Activated naive CD4-positive, alpha-beta T cell treated with anti-CD3 and anti-CD28 coated beads for 36 hours (primary cell): ENCODE results near the gene ARHGAP42. TPM values are rescaled to one million over a fixed set of nuclear protein-coding genes. Genes with fewer than 3 reads are reported as not detected.

Experiments
- CTCF ChIA-PET: fragments of 350-600 bp; sonication (Branson Sonifier 250); formaldehyde crosslinking; loops from one replicate; lab custom pipeline; 2021; ENCODE audit warnings: antibody characterized with exemption; lab: Charles Lee
- DNase-seq: peaks from one replicate; pipeline ENCODE4 v3.0.0-alpha.2; 2020
- H3K27ac Mint-ChIP-seq: one replicate; pipeline ENCODE4 v1.8.0; 2021; ENCODE audit warnings: mild to moderate bottlenecking, mixed read lengths
- H3K27me3 Mint-ChIP-seq: one replicate; pipeline ENCODE4 v1.8.0; 2021; ENCODE audit warnings: low read depth, mixed read lengths
- H3K36me3 Mint-ChIP-seq: one replicate; pipeline ENCODE4 v1.8.0; 2021; ENCODE audit warnings: low read depth, mixed read lengths
- H3K4me1 Mint-ChIP-seq: one replicate; pipeline ENCODE4 v1.8.0; 2021; ENCODE audit warnings: low read depth, mixed read lengths
- H3K4me3 Mint-ChIP-seq: one replicate; pipeline ENCODE4 v1.8.0; 2021; ENCODE audit warnings: mild to moderate bottlenecking, moderate library complexity, mixed read lengths
- H3K9me3 Mint-ChIP-seq: one replicate; pipeline ENCODE4 v1.8.0; 2021; ENCODE audit warnings: mixed read lengths
- intact Hi-C: fragments of 100-400 bp; cut with micrococcal nuclease; formaldehyde crosslinking; loops from one replicate; pipeline ENCODE4 v1.15.1; 2023
- total RNA-seq, 2 experiments: library from RNA; stranded (reverse); gene quantifications; one replicate each; pipeline ENCODE4 v1.2.3, GENCODE V29; 2021

The ARHGAP42 gene
- total RNA-seq, 2 experiments from 2014 or later: not detected

DNA sequence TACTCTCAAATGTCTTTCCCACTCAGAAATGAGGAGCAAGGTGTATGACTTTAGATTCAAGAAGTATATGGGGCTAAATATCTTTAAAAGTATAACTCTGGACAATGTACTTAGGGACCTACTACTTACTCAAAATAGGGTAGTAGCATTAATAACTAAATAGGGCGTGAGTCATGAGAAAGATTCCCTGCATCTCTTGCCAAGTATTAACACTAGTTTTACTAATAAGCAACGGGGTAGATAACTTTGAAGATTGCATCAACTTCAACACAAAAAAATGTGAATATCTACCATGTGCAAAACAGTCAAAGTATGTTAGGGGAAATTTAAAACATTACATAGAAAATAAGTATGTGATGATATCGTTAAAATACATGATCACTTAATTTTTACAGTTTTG, 342.9 kb downstream of the ARHGAP42 start:
- Mint-ChIP-seq H3K36me3 (no peaks in the 10 kb centered on the region), H3K4me3 (no peak overlapping the region), H3K27me3 (no peaks in the 10 kb centered on the region), H3K4me1 (no peaks in the 10 kb centered on the region), H3K9me3 (peaks cover 4% of the 10 kb centered on the region), H3K27ac (no peak overlapping the region)
- DNase-seq: no peak
- CTCF ChIA-PET: no interaction called here
- intact Hi-C loops: no loop called here

DNA sequence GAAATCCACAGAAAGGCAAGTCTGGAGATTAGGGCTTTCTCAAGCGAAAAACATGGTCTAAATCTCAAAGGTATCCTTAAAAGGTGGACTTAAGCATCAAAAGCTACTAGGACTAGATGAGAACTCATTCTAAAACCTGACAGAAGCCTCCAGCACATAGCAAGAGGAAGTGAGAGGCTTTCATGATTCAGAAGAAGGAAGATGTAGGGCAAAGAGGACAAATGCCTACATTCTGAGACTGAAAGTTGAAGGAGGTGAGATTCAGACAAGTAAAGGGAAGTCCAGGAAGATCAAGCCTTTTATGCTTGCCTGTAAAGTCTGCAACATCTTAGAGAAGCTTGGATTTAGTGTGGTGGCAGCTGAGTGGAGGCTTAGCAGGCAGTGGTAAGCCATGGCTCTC, 343.6 kb downstream of the ARHGAP42 start:
- Mint-ChIP-seq H3K9me3 (peaks cover 4% of the 10 kb centered on the region), H3K4me3 (no peak overlapping the region), H3K27ac (no peak overlapping the region), H3K27me3 (no peaks in the 10 kb centered on the region), H3K36me3 (no peaks in the 10 kb centered on the region), H3K4me1 (no peaks in the 10 kb centered on the region)
- CTCF ChIA-PET: no interaction called here
- DNase-seq: no peak
- intact Hi-C loops: no loop called here

DNA sequence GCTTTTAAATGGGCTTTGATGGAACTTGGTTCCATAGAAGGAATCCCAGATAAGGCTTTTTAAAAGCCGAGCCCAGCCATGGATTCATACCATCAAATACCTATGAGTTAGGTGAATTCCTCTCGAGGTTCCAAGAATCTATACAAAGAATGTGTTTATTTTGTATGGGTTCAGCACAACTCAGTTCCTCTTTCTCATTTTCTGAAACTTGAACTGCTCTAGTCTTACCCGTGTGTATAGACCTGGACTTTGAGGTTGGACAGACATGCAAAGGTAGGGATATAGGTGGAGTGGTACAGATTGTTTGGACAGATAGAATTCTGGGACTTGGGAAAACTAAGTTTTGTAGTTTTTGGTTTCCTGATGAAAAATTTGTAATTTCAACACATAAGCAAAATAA, 344.6 kb downstream of the ARHGAP42 start:
- CTCF ChIA-PET: no interaction called here
- Mint-ChIP-seq H3K27ac (no peak overlapping the region), H3K27me3 (no peaks in the 10 kb centered on the region), H3K4me1 (no peaks in the 10 kb centered on the region), H3K9me3 (peaks cover 4% of the 10 kb centered on the region), H3K4me3 (no peak overlapping the region), H3K36me3 (no peaks in the 10 kb centered on the region)
- intact Hi-C loops: no loop called here
- no peak for DNase-seq

DNA sequence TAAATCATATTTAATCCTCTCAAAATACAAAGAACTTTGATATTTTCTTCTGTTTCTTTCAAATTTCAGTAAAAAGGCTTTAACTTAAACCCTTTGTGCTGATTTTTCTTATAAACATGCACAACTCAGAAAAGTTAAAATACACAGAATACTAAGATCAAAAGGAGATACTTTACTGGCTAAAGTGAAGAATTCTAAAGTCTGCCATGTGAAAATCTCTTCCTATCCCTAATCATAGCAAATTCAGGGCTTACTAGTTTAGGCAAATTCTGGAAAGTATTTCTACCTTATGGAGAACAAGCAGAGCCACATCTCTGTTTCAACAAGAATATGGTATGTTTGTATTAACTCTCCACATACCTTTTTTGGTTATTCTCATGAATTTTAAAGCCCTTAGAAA, 345.9 kb downstream of the ARHGAP42 start:
- CTCF ChIA-PET: no interaction called here
- intact Hi-C loops: no loop called here
- Mint-ChIP-seq H3K27me3 (no peaks in the 10 kb centered on the region), H3K27ac (no peak overlapping the region), H3K4me1 (no peaks in the 10 kb centered on the region), H3K4me3 (no peak overlapping the region), H3K9me3 (peaks cover 4% of the 10 kb centered on the region), H3K36me3 (no peaks in the 10 kb centered on the region)
- no peak for DNase-seq

DNA sequence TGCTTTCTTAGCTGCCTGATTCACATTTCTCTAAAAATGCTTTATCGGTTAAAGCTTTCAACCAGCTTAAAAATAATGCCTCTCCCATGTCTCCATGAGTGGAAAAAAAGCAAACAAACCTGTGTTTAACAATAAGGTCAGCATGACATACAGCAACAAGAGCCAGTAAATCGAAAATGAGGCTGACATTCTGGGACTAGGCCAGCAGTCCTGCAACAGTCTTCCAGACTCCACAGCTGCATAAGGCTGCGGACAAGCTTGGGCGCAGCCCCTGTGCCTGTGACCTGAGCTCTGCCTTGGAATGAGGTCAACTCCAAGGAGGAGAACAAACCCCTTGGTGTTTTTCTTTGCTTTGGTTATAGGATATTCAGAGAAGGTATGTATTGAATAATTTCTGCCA, 347.0 kb downstream of the ARHGAP42 start:
- Mint-ChIP-seq H3K4me3 (no peak overlapping the region), H3K9me3 (peaks cover 4% of the 10 kb centered on the region), H3K27me3 (no peaks in the 10 kb centered on the region), H3K27ac (no peak overlapping the region), H3K4me1 (no peaks in the 10 kb centered on the region), H3K36me3 (no peaks in the 10 kb centered on the region)
- intact Hi-C loops: no loop called here
- no peak for DNase-seq
- CTCF ChIA-PET: no interaction called here

DNA sequence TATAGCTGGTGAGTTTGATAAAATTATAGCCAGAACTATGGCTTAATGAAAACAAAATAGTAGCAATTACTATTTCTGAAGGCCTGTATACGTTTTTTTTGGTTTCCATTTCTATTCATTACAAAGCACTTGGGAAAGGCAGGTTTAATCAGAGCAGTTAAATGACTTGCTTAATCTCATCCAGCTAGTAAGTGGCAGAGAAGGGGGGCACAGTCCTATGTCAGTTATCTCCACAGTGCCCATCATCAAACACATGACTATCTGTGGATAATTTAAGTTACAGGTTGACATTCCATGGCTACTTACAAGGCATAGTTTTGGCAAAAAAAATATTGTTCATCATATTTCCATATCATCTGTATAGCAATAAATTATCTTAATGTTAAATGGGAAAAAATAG, 348.8 kb downstream of the ARHGAP42 start:
- CTCF ChIA-PET: no interaction called here
- Mint-ChIP-seq H3K36me3 (no peaks in the 10 kb centered on the region), H3K27ac (no peak overlapping the region)

More for the DNA sequence above, 348.8 kb downstream of the ARHGAP42 start:
- Mint-ChIP-seq H3K9me3 (peaks cover 2% of the 10 kb centered on the region), H3K27me3 (no peaks in the 10 kb centered on the region), H3K4me1 (no peaks in the 10 kb centered on the region), H3K4me3 (no peak overlapping the region)
- intact Hi-C loops: no loop called here
- DNase-seq: no peak
